ENCODE results near the gene MSH5. TPM values are rescaled to one million over a fixed set of nuclear protein-coding genes. Genes with fewer than 3 reads are reported as not detected.

MSH5 gene
- total and polyA plus RNA-seq, 2 of the 13 experiments (the other 11 are each of a cell fraction or from before 2014, with no cell fraction given), result 10.2 to 38.7 TPM

DNA sequence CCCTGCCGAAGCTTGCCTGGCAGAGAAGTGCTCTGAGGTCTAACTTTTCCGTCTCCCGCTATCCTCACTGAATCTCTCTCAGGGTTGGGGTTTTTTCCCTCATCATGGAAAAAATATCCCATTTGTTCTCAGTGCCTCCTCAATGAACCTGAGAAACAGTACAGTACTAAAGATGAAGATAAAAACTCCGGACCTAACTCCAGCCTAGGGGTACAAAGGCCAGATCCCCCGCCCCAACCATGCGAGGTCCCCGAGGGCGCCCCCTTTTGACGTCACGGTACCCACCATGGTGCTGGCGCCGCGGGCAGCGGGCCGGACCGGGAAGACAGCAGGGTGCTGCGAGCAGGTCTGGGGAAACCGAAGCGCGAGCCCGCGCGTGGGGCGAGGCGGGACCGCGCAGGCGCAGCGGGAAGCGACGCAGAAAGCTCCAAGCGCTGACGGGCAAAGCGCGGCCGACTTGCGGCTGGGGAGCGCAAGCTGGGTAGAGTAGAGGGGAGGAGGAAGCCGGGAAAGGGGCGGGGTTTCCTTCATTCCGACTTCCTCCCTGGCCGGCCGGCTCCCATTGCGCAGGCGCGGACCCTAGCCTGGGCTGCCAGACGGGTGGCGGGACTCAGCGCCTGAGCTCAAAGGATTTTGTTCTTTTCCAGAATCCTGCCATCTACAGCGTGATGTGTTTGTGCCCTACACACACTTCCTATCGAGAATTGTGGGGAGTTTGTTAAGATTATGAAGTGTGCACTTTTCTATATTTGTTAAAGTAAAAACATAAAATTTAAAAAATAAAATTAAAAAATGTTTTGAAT lies 66.9 kb downstream of the MSH5 start, which contains the start of gene LSM2 (continued):
- TF ChIP-seq HOXA7 (CRISPR knock-in tag; IDR thresholded peaks at IDR 0.05), result no peak
- TF ChIP-seq MXD4 (CRISPR knock-in tag; IDR thresholded peaks at IDR 0.05), result peak; percentile 96
- no peak for TF ChIP-seq EZH2 (conservative IDR thresholded peaks at IDR 0.05; ENCODE audit: low read depth, low read length)
- peak; percentile 84 for TF ChIP-seq ESRRA (CRISPR knock-in tag; IDR thresholded peaks at IDR 0.05; ENCODE audit: low read depth)
- TF ChIP-seq ZFP36L1 (CRISPR knock-in tag; IDR thresholded peaks at IDR 0.05), result peak; percentile 93
- TF ChIP-seq, protein P1, sequence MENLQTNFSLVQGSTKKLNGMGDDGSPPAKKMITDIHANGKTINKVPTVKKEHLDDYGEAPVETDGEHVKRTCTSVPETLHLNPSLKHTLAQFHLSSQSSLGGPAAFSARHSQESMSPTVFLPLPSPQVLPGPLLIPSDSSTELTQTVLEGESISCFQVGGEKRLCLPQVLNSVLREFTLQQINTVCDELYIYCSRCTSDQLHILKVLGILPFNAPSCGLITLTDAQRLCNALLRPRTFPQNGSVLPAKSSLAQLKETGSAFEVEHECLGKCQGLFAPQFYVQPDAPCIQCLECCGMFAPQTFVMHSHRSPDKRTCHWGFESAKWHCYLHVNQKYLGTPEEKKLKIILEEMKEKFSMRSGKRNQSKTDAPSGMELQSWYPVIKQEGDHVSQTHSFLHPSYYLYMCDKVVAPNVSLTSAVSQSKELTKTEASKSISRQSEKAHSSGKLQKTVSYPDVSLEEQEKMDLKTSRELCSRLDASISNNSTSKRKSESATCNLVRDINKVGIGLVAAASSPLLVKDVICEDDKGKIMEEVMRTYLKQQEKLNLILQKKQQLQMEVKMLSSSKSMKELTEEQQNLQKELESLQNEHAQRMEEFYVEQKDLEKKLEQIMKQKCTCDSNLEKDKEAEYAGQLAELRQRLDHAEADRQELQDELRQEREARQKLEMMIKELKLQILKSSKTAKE (CRISPR knock-in tag; IDR thresholded peaks at IDR 0.05; ENCODE audit: borderline replicate concordance), result peak; percentile 81
- TF ChIP-seq, protein P2, sequence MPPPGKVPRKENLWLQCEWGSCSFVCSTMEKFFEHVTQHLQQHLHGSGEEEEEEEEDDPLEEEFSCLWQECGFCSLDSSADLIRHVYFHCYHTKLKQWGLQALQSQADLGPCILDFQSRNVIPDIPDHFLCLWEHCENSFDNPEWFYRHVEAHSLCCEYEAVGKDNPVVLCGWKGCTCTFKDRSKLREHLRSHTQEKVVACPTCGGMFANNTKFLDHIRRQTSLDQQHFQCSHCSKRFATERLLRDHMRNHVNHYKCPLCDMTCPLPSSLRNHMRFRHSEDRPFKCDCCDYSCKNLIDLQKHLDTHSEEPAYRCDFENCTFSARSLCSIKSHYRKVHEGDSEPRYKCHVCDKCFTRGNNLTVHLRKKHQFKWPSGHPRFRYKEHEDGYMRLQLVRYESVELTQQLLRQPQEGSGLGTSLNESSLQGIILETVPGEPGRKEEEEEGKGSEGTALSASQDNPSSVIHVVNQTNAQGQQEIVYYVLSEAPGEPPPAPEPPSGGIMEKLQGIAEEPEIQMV (CRISPR knock-in tag; IDR thresholded peaks at IDR 0.05; ENCODE audit: low read depth), result peak; percentile 99
- no peak for TF ChIP-seq NFRKB (IDR thresholded peaks at IDR 0.05)
- TF ChIP-seq, protein P3, sequence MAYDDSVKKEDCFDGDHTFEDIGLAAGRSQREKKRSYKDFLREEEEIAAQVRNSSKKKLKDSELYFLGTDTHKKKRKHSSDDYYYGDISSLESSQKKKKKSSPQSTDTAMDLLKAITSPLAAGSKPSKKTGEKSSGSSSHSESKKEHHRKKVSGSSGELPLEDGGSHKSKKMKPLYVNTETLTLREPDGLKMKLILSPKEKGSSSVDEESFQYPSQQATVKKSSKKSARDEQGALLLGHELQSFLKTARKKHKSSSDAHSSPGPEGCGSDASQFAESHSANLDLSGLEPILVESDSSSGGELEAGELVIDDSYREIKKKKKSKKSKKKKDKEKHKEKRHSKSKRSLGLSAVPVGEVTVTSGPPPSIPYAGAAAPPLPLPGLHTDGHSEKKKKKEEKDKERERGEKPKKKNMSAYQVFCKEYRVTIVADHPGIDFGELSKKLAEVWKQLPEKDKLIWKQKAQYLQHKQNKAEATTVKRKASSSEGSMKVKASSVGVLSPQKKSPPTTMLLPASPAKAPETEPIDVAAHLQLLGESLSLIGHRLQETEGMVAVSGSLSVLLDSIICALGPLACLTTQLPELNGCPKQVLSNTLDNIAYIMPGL (CRISPR knock-in tag; IDR thresholded peaks at IDR 0.05; ENCODE audit: borderline replicate concordance in 1 of 2, low read depth in 1 of 2), result peak; percentile 98 to 99
- peak; percentile 65; the same call in 1 of the 2 replicates for TF ChIP-seq HNRNPL (IDR thresholded peaks at IDR 0.05; ENCODE audit: low read depth, low read length)
- TF ChIP-seq MLLT10 (CRISPR knock-in tag; IDR thresholded peaks at IDR 0.05), result no peak
- TF ChIP-seq GATAD1 (CRISPR knock-in tag; IDR thresholded peaks at IDR 0.05), result peak; percentile 97
- TF ChIP-seq ATF2 (CRISPR knock-in tag; IDR thresholded peaks at IDR 0.05), result peak; percentile 85
- peak; percentile 89 for TF ChIP-seq ZMYM4 (CRISPR knock-in tag; IDR thresholded peaks at IDR 0.05)
- peak; percentile 89; the same call in 1 of the 2 replicates for TF ChIP-seq ZNF546 (CRISPR knock-in tag; conservative IDR thresholded peaks at IDR 0.05)
- TF ChIP-seq, protein P4, sequence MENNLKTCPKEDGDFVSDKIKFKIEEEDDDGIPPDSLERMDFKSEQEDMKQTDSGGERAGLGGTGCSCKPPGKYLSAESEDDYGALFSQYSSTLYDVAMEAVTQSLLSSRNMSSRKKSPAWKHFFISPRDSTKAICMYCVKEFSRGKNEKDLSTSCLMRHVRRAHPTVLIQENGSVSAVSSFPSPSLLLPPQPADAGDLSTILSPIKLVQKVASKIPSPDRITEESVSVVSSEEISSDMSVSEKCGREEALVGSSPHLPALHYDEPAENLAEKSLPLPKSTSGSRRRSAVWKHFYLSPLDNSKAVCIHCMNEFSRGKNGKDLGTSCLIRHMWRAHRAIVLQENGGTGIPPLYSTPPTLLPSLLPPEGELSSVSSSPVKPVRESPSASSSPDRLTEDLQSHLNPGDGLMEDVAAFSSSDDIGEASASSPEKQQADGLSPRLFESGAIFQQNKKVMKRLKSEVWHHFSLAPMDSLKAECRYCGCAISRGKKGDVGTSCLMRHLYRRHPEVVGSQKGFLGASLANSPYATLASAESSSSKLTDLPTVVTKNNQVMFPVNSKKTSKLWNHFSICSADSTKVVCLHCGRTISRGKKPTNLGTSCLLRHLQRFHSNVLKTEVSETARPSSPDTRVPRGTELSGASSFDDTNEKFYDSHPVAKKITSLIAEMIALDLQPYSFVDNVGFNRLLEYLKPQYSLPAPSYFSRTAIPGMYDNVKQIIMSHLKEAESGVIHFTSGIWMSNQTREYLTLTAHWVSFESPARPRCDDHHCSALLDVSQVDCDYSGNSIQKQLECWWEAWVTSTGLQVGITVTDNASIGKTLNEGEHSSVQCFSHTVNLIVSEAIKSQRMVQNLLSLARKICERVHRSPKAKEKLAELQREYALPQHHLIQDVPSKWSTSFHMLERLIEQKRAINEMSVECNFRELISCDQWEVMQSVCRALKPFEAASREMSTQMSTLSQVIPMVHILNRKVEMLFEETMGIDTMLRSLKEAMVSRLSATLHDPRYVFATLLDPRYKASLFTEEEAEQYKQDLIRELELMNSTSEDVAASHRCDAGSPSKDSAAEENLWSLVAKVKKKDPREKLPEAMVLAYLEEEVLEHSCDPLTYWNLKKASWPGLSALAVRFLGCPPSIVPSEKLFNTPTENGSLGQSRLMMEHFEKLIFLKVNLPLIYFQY (CRISPR knock-in tag; IDR thresholded peaks at IDR 0.05; ENCODE audit: borderline replicate concordance), result peak; percentile 99

All from HepG2 (cell line).